Measurements from ENCODE around the gene E2F6. TPM values are rescaled to one million over a fixed set of nuclear protein-coding genes. Genes with fewer than 3 reads are reported as not detected.

The E2F6 gene
- total and polyA plus RNA-seq, 2 of the 8 experiments (the other 6 are each of a cell fraction or from before 2014, with no cell fraction given), result 8.3 to 14.9 TPM

GRCh38 chr2:11402436-11402835, 63.5 kb downstream of the E2F6 start:
- no peak for FAIRE-seq
- Histone ChIP-seq H4K91ac (replicated peaks; ENCODE audit: insufficient read length, low read length) (no peak overlapping the region), H3K18ac (ENCODE audit: extremely low read depth, low read length) (no peak overlapping the region), H3K9ac (replicated peaks in 1 of 4; ENCODE audit: extremely low read depth in 1 of 4, low read depth in 3 of 4, low read length in 3 of 4) (no peak overlapping the region), H3K9me3 (ENCODE audit: insufficient read depth in 2 of 2, low read depth in 1 of 2, low read length in 1 of 2) (no peaks in the 10 kb centered on the region; a peak in 1 of 4 replicates), H3K27ac (ENCODE audit: low read depth, low read length) (no peak overlapping the region), H3K56ac (replicated peaks; ENCODE audit: insufficient read length, low read depth, low read length) (no peak overlapping the region), H2BK15ac (ENCODE audit: low read length) (no peak overlapping the region), H3K23ac (ENCODE audit: insufficient read length) (no peak overlapping the region), H3K36me3 (ENCODE audit: control insufficient read depth in 2 of 4, insufficient read depth in 4 of 4, low read length in 3 of 4) (no peaks in the 10 kb centered on the region), H3K4ac (replicated peaks; ENCODE audit: insufficient read length, low read depth, low read length) (no peak overlapping the region), H2BK20ac (ENCODE audit: low read length) (no peak overlapping the region), H3K27me3 (replicated peaks in 1 of 4; ENCODE audit: control insufficient read depth in 3 of 4, extremely low read depth in 1 of 4, insufficient read depth in 3 of 4, low read length in 3 of 4) (no peaks in the 10 kb centered on the region), H2AFZ (ENCODE audit: low read length) (no peak overlapping the region), H4K8ac (ENCODE audit: extremely low read depth, insufficient read depth, low read length) (no peak overlapping the region), H3K4me2 (ENCODE audit: insufficient read depth in 1 of 2, low read depth in 2 of 2, low read length in 2 of 2) (no peak overlapping the region), H3K4me1 (replicated peaks in 1 of 4; ENCODE audit: control insufficient read depth in 3 of 4, insufficient read depth in 4 of 4, low read length in 3 of 4) (peaks cover 0 to 6% (median 0%) of the 10 kb centered on the region in 4 experiments; a peak in 2 of 7 replicates), H2AK5ac (ENCODE audit: low read depth, low read length) (no peak overlapping the region), H3K23me2 (ENCODE audit: low read depth, low read length) (no peaks in the 10 kb centered on the region), H3K79me2 (ENCODE audit: control insufficient read depth in 1 of 2, insufficient read depth in 2 of 2, low read length in 2 of 2) (no peaks in the 10 kb centered on the region), H4K20me1 (replicated peaks in 1 of 2; ENCODE audit: control insufficient read depth in 1 of 2, insufficient read depth in 2 of 2, low read length in 2 of 2) (no peaks in the 10 kb centered on the region), H3K14ac (ENCODE audit: insufficient read length) (no peak overlapping the region), H2BK12ac (ENCODE audit: low read depth, low read length) (no peak overlapping the region), H4K5ac (ENCODE audit: insufficient read length, low read depth, low read length) (no peak overlapping the region), H2BK120ac (replicated peaks; ENCODE audit: low read depth, low read length) (no peak overlapping the region), H2BK5ac (ENCODE audit: low read depth, low read length) (no peak overlapping the region), H3K4me3 (ENCODE audit: extremely low read depth in 1 of 4, insufficient read depth in 2 of 4, low read depth in 3 of 4, low read length in 4 of 4) (no peak overlapping the region), H3K79me1 (ENCODE audit: low read depth, low read length) (no peaks in the 10 kb centered on the region)
- DNase-seq (ENCODE audit: low read depth in 1 of 2, low spot score in 2 of 2), result no peak
- ChIA-PET CTCF (ENCODE audit: partially characterized antibody) (interaction anchor here (0.9 to 4.7 kb wide), 7 partner anchors 10 to 270 kb away, joined by 4 to 22 read pairs (median 6); a partner anchor contains a TSS), POLR2A (ENCODE audit: partially characterized antibody) (no interaction called here)
- 86% methylated on average over 9 of the region's 9 CpGs; no CpG with 5 or more reads in 1 of the 2 experiments for WGBS, 2 experiments (ENCODE audit: extremely low coverage in 1 of 2, insufficient coverage in 1 of 2, insufficient read length in 1 of 2, insufficient replicate concordance in 2 of 2, low coverage in 1 of 2, low lambda C conversion rate in 2 of 2, missing lambda C conversion rate in 1 of 2)
- TF ChIP-seq EZH2 (IDR thresholded peaks at IDR 0.05; ENCODE audit: low read depth, low read length, severe bottlenecking), result no peak
- no peak for TF ChIP-seq GTF2F1 (IDR thresholded peaks at IDR 0.05; ENCODE audit: borderline replicate concordance, low read depth, low read length)
- TF ChIP-seq KDM5A (IDR thresholded peaks at IDR 0.05; ENCODE audit: low read length), result no peak
- TF ChIP-seq SP4 (IDR thresholded peaks at IDR 0.05; ENCODE audit: low read length), result no peak
- no peak for TF ChIP-seq JUND (IDR thresholded peaks at IDR 0.05; ENCODE audit: low read length)
- TF ChIP-seq NANOG (IDR thresholded peaks at IDR 0.05; ENCODE audit: insufficient read depth, low read depth, low read length, poor library complexity, severe bottlenecking), result no peak
- no peak for TF ChIP-seq EGR1 (IDR thresholded peaks at IDR 0.05; ENCODE audit: borderline replicate concordance, low read depth, low read length)

Data from H1 (cell line).